Keratinocyte (primary cell): Measurements from ENCODE around the gene FGFR3.

Experiments
- EZH2 ChIP-seq: IDR thresholded peaks from one replicate; pipeline ENCODE4 v1.6.1; 2012; ENCODE audit warnings: inconsistent platforms, mild to moderate bottlenecking, low read length, moderate library complexity
- TF ChIP-seq, protein P1 (sequence below), 3 experiments: IDR thresholded peaks in 1 of 3; conservative IDR thresholded peaks in 1 of 3; optimal IDR thresholded peaks in 1 of 3; 2 replicates in 2 of 3; 3 replicates in 1 of 3; pipeline versions ENCODE3 to v1.5.1; 2011; ENCODE audit warnings: low read length in 3 of 3, mild to moderate bottlenecking in 3 of 3, moderate library complexity in 2 of 3, control low read depth in 1 of 3, inconsistent platforms in 1 of 3; ENCODE audit not compliant: insufficient read depth in 2 of 3; ENCODE audit errors: extremely low read depth in 1 of 3

DNA sequence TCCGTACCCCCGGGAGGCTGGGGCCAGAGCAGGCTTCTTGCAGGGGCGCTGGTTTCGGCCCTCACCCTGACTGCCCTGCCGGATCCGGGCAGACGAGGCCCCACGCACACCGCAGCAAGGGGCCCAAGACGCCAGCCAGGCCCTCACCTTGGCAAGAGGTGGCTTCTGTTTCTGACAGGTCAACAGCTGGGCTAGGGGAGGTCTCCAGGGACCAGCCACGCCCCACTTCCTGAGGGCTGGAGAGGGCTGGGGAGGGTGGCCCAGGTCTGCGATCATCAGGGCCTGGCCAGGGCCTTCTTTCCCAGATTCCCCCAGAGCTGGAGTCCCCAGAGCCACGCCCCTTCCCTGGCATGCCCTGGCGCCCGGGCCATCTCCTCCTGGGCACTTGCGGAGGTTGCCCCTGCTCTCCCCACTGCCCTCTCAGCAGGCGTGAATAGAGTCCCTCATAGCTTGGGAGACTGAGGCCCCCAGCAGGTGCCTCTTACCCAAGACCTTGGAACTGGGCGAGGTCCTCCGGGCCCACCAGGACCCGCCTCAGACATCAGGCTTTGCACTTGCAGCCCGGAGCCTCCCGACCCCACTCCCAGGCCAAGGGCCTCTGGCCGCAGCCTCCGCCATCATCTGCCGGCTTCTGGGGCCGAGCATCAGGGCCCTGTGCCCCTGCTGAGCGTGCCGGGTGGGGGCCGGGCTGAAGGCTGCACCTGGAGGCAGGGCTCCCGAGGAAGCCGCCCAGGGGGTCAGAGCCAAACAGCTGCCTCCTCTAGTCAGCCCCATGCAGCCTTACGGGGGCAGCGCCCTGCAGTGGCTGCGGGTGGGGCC lies 6.3 kb upstream of the FGFR3 start:
- TF ChIP-seq EZH2, result no peak
- TF ChIP-seq, protein P1, sequence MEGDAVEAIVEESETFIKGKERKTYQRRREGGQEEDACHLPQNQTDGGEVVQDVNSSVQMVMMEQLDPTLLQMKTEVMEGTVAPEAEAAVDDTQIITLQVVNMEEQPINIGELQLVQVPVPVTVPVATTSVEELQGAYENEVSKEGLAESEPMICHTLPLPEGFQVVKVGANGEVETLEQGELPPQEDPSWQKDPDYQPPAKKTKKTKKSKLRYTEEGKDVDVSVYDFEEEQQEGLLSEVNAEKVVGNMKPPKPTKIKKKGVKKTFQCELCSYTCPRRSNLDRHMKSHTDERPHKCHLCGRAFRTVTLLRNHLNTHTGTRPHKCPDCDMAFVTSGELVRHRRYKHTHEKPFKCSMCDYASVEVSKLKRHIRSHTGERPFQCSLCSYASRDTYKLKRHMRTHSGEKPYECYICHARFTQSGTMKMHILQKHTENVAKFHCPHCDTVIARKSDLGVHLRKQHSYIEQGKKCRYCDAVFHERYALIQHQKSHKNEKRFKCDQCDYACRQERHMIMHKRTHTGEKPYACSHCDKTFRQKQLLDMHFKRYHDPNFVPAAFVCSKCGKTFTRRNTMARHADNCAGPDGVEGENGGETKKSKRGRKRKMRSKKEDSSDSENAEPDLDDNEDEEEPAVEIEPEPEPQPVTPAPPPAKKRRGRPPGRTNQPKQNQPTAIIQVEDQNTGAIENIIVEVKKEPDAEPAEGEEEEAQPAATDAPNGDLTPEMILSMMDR (optimal IDR thresholded peaks at IDR 0.05 in 1 of 3, IDR thresholded peaks at IDR 0.05 in 1 of 3, conservative IDR thresholded peaks at IDR 0.05 in 1 of 3; ENCODE audit: extremely low read depth in 1 of 3, insufficient read depth in 2 of 3, low read length in 3 of 3), result no peak
